Body of pancreas (tissue), 4 donors: ENCODE data around the gene SLC19A3. TPM values are rescaled to one million over a fixed set of nuclear protein-coding genes. Genes with fewer than 3 reads are reported as not detected.

Experiments
- ATAC-seq: fragments of 150-250 bp; one replicate; pipeline ENCODE4 v1.9.1; 2016
- DNase-seq, 4 donors: peaks; one replicate each; pipeline ENCODE4 v3.0.0-alpha.2; 2019
- H3K27ac ChIP-seq, 4 donors: fragments of 200-600 bp; sonication (generic); 1 replicate in 3 of 4; 2 replicates in 1 of 4; pipeline versions ENCODE4 v1.5.1 to v1.6.1; 2016 to 2019; ENCODE audit warnings: mild to moderate bottlenecking in 1 of 4, mixed read lengths in 1 of 4, moderate library complexity in 1 of 4
- H3K27me3 ChIP-seq, 2 donors: fragments of 200-600 bp; sonication (generic); one replicate each; pipeline ENCODE4 v1.6.0; 2016; ENCODE audit warnings: mild to moderate bottlenecking in 1 of 2
- H3K36me3 ChIP-seq, 2 donors: fragments of 200-600 bp; sonication (generic); replicated peaks in 1 of 2; 2 replicates each; pipeline ENCODE4 v1.5.1; 2016; ENCODE audit warnings: low read depth in 2 of 2; ENCODE audit not compliant: insufficient read depth in 1 of 2
- H3K4me1 ChIP-seq: fragments of 200-600 bp; sonication (generic); one replicate; pipeline ENCODE4 v1.6.0; 2016
- H3K4me3 ChIP-seq, 2 donors: fragments of 200-600 bp; sonication (generic); 1 replicate in 1 of 2; 2 replicates in 1 of 2; pipeline ENCODE4 v1.5.1; 2016 to 2019
- H3K9me3 ChIP-seq, 3 donors: fragments of 200-600 bp; sonication (generic); 1 replicate in 2 of 3; 2 replicates in 1 of 3; pipeline ENCODE4 v1.5.1; 2016
- POLR2A ChIP-seq, 3 donors: fragments of 450-650 bp; IDR thresholded peaks; one replicate each; pipeline ENCODE4 v1.6.1; 2016; ENCODE audit warnings: antibody characterized with exemption in 3 of 3, mild to moderate bottlenecking in 2 of 3
- WGBS, 2 donors: methylation state at CpG; one replicate each; pipeline ENCODE4 v1.1.5; 2017; 5-methylcytosine and 5-hydroxymethylcytosine counted together
- intact Hi-C: fragments of 100-400 bp; cut with DNase I; formaldehyde crosslinking; loops from one replicate; pipeline ENCODE4 v1.15.1; 2023
- total RNA-seq, 2 donors: library from RNA; depleted of rRNA; stranded (reverse); fragments of >200 nt; gene quantifications; one replicate each; pipeline ENCODE4 v1.1.0, GENCODE V29; 2016
- TF ChIP-seq, protein P1 (sequence below), 7 experiments: fragments of 450-650 bp in 4 of 7; fragments of 200-600 bp in 3 of 7; sonication (generic) in 3 of 7; IDR thresholded peaks; one replicate each; pipeline ENCODE4 v1.5.1; 2016 to 2019; ENCODE audit warnings: antibody characterized with exemption in 7 of 7

Gene SLC19A3
- total RNA-seq, 2 donors from 2014 or later = 11.7 to 23.4 TPM

DNA sequence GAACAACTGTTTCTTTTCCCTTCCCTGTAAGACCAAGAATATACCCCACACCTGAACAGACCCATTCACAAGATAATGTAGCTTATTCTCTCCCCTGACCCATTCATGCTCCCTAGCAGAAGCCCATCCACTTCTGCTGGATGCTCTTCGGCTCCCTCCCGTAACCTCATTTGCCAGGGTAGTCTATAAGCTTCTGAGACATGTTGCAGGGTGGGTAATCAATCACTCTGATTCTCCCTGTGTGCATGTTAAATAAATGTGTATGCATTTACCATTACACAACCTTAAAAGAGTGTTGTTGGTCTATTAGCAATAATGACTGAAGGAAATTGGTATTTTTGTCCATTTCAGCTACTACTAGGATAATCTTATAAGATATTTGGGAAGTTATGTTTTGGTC is 1.3 kb downstream of the SLC19A3 start:
- Histone ChIP-seq H3K4me1 (peaks cover 14% of the 10 kb centered on the region), H3K36me3 (no peaks in the 10 kb centered on the region), H3K27me3 (no peaks in the 10 kb centered on the region), H3K27ac (no peak overlapping the region), H3K4me3 (no peak overlapping the region), H3K9me3 (no peaks in the 10 kb centered on the region)
- intact Hi-C loops = no loop called here
- no peak for ATAC-seq
- WGBS, 2 donors = 84% methylated on average over 2 of the region's 2 CpGs; no CpG with 5 or more reads in 1 of the 2 donors
- TF ChIP-seq POLR2A (IDR thresholded peaks at IDR 0.05) = no peak
- TF ChIP-seq, protein P1, sequence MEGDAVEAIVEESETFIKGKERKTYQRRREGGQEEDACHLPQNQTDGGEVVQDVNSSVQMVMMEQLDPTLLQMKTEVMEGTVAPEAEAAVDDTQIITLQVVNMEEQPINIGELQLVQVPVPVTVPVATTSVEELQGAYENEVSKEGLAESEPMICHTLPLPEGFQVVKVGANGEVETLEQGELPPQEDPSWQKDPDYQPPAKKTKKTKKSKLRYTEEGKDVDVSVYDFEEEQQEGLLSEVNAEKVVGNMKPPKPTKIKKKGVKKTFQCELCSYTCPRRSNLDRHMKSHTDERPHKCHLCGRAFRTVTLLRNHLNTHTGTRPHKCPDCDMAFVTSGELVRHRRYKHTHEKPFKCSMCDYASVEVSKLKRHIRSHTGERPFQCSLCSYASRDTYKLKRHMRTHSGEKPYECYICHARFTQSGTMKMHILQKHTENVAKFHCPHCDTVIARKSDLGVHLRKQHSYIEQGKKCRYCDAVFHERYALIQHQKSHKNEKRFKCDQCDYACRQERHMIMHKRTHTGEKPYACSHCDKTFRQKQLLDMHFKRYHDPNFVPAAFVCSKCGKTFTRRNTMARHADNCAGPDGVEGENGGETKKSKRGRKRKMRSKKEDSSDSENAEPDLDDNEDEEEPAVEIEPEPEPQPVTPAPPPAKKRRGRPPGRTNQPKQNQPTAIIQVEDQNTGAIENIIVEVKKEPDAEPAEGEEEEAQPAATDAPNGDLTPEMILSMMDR (IDR thresholded peaks at IDR 0.05) = no peak
- DNase-seq = no peak

DNA sequence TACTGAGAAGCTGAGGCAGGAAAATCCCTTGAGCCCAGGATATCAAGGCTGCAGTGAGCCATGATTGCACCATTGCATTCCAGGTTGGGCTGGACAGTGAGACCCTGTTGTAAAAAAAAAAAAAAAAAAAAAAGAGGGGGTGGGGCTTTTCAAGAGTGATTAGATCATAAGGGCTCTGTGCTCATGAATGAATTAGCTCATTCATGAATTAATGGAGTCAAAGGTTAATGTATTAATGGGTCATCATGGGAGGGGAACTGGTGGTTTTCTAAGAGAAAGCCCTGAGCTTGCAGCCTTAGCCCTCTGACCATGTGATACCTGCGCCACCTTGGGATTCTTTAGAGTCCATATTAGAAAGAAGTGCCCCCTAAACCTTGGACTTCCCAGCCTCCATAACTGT is 4.5 kb downstream of the SLC19A3 start:
- 87 to 95% methylated on average over 1 of the region's 1 CpG for WGBS, 2 donors
- ATAC-seq (no peak), DNase-seq (no peak)
- Histone ChIP-seq H3K4me3 (no peak overlapping the region), H3K36me3 (no peaks in the 10 kb centered on the region), H3K9me3 (no peaks in the 10 kb centered on the region), H3K4me1 (peaks cover 10% of the 10 kb centered on the region), H3K27me3 (no peaks in the 10 kb centered on the region), H3K27ac (no peak overlapping the region)
- intact Hi-C loops = no loop called here
- TF ChIP-seq, protein P1 (IDR thresholded peaks at IDR 0.05) = no peak
- TF ChIP-seq POLR2A (IDR thresholded peaks at IDR 0.05) = no peak

DNA sequence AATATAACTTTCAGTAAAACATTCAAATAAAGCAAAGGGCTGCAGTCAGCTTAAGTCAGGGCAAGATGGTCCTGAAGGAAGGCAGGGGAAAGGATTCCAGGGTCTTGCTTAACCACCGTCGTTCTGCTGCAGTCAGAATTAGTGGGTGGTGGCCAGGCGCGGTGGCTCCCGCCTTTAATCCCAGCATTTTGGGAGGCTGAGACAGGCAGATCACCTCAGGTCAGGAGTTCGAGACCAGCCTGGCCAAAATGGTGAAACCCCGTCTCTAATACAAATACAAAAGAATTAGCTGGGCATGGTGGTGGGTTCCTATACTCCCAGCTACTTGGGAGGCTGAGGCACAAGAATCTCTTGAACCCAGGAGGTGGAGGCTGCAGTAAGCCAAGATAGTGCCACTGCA is 6.8 kb downstream of the SLC19A3 start:
- Histone ChIP-seq H3K27me3 (no peaks in the 10 kb centered on the region), H3K4me3 (no peak overlapping the region), H3K27ac (no peak overlapping the region), H3K36me3 (no peaks in the 10 kb centered on the region), H3K4me1 (no peaks in the 10 kb centered on the region), H3K9me3 (no peaks in the 10 kb centered on the region)
- intact Hi-C loops = no loop called here
- ATAC-seq = no peak
- TF ChIP-seq POLR2A (IDR thresholded peaks at IDR 0.05) = no peak
- TF ChIP-seq, protein P1 (IDR thresholded peaks at IDR 0.05) = no peak
- 83 to 89% methylated on average over 7 of the region's 7 CpGs for WGBS, 2 donors
- no peak for DNase-seq

DNA sequence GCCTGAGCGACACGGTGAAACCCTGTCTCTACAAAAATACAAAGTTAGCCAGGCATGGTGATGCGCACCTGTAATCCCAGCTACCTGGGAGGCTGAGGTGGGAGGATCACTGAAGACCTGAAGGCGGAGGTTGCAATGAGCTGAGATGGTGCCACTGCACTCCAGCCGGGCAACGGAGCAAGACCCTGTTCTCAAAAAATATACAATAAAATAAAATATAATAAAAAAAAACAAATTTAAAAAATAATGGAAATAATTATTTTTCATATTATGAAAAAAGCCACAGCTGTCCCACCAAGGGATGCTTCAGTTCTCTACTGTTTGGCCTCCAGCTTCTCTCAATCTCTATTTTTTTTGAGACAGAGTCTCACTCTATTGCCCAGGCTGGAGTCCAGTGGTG is 10.4 kb downstream of the SLC19A3 start:
- intact Hi-C loops = no loop called here
- WGBS, 2 donors = 74 to 93% methylated on average over 3 to 6 of the region's 6 CpGs
- no peak for ATAC-seq
- no peak for DNase-seq
- no peak overlapping the region for H3K4me3 ChIP-seq
- H3K9me3 ChIP-seq = no peaks in the 10 kb centered on the region
- no peak overlapping the region for H3K27ac ChIP-seq
- H3K27me3 ChIP-seq = no peaks in the 10 kb centered on the region
- TF ChIP-seq, protein P1 (IDR thresholded peaks at IDR 0.05) = no peak
- no peak for TF ChIP-seq POLR2A (IDR thresholded peaks at IDR 0.05)
- H3K4me1 ChIP-seq = peaks cover 5% of the 10 kb centered on the region
- H3K36me3 ChIP-seq = no peaks in the 10 kb centered on the region

DNA sequence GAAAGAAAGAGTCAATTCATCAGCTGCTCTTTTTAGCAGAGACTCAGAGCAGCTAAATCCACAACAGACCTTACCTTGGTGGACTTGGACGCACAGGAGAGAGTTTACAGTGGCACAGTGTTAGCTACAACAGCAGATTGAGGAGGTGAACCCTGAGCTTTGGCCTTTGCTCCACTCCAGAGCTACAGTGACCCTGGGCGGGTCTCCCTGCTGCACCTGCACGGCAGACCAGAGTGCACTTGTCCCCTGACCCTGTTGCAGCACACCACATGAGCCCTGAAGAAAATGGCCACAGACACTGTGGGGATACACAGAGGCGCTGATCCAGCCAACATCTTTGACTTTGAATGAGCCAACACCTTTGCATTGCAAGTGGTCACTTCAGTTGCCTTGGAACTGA is 11.0 kb downstream of the SLC19A3 start:
- intact Hi-C loops = no loop called here
- H3K9me3 ChIP-seq = no peaks in the 10 kb centered on the region
- H3K27me3 ChIP-seq = no peaks in the 10 kb centered on the region
- 73 to 83% methylated on average over 1 to 4 of the region's 4 CpGs for WGBS, 2 donors
- H3K36me3 ChIP-seq = no peaks in the 10 kb centered on the region
- no peak for DNase-seq
- H3K4me1 ChIP-seq = peaks cover 5% of the 10 kb centered on the region
- H3K27ac ChIP-seq = no peak overlapping the region
- ATAC-seq = no peak
- no peak for TF ChIP-seq POLR2A (IDR thresholded peaks at IDR 0.05)
- TF ChIP-seq, protein P1 (IDR thresholded peaks at IDR 0.05) = no peak
- H3K4me3 ChIP-seq = no peak overlapping the region
